ENCODE data around the gene DENND1A.
"Not testable (repeated sequence)": the region's sequence is repeated elsewhere in the genome, so short reads cannot be mapped to it uniquely, and the experiment has no call there.

The DENND1A gene

GRCh38 chr9:123914517-123915196 is 15.3 kb downstream of the DENND1A start:
- DNase-seq: no peak

- DNase-seq: no peak
These were observed 17.6 kb downstream of the DENND1A start for GRCh38 chr9:123912167-123912897.

GRCh38 chr9:123911024-123911423 is 18.9 kb downstream of the DENND1A start:
- no peak for DNase-seq

GRCh38 chr9:123909192-123909591 is 20.7 kb downstream of the DENND1A start:
- DNase-seq: not testable (repeated sequence)

GRCh38 chr9:123903550-123903949 is 26.4 kb downstream of the DENND1A start:
- DNase-seq: not testable (repeated sequence)

- no peak for DNase-seq
These were observed 35.1 kb downstream of the DENND1A start for GRCh38 chr9:123894822-123895221.

- no peak for DNase-seq
These were observed 36.0 kb downstream of the DENND1A start for GRCh38 chr9:123893831-123894460.

- no peak for DNase-seq
These were observed 36.8 kb downstream of the DENND1A start for GRCh38 chr9:123893115-123893514.

- DNase-seq: no peak
These were observed 42.1 kb downstream of the DENND1A start for GRCh38 chr9:123887837-123888236.

GRCh38 chr9:123885834-123886233 is 44.1 kb downstream of the DENND1A start:
- DNase-seq: not testable (repeated sequence)

GRCh38 chr9:123883634-123884033 is 46.3 kb downstream of the DENND1A start:
- no peak for DNase-seq

GRCh38 chr9:123881604-123882003 is 48.3 kb downstream of the DENND1A start:
- DNase-seq: no peak

GRCh38 chr9:123880420-123880819 is 49.5 kb downstream of the DENND1A start:
- no peak for DNase-seq

GRCh38 chr9:123876750-123877149 is 53.2 kb downstream of the DENND1A start:
- no peak for DNase-seq

- DNase-seq: no peak
These were observed 57.2 kb downstream of the DENND1A start for GRCh38 chr9:123872710-123873109.

GRCh38 chr9:123871781-123872180 is 58.1 kb downstream of the DENND1A start:
- DNase-seq: no peak

- no peak for DNase-seq
These were observed 61.9 kb downstream of the DENND1A start for GRCh38 chr9:123868002-123868401.

GRCh38 chr9:123867034-123867433 is 62.9 kb downstream of the DENND1A start:
- no peak for DNase-seq

- DNase-seq: no peak
These were observed 63.4 kb downstream of the DENND1A start for GRCh38 chr9:123866497-123866896.

- no peak for DNase-seq
These were observed 64.5 kb downstream of the DENND1A start for GRCh38 chr9:123865226-123866000.

- DNase-seq: no peak
These were observed 65.7 kb downstream of the DENND1A start for GRCh38 chr9:123864251-123864650.

- DNase-seq: no peak
These were observed 66.6 kb downstream of the DENND1A start for GRCh38 chr9:123863164-123863855.

- DNase-seq: no peak
These were observed 68.2 kb downstream of the DENND1A start for GRCh38 chr9:123861756-123862120.
